Mesothelial cell of epicardium (in vitro differentiated cells): Measurements from ENCODE around the gene SLC35B2. TPM values are rescaled to one million over a fixed set of nuclear protein-coding genes. Genes with fewer than 3 reads are reported as not detected.

Experiments used
- DNase-seq, 2 experiments: peaks; one replicate each; pipeline ENCODE4 v3.0.0; 2021; ENCODE audit warnings: low spot score in 2 of 2; ENCODE audit not compliant: unreplicated experiment in 2 of 2
- H3K27ac Mint-ChIP-seq: 2 replicates; pipeline ENCODE4 v1.8.0; 2021; ENCODE audit warnings: mixed read lengths
- H3K27me3 Mint-ChIP-seq: 2 replicates; pipeline ENCODE4 v1.8.0; 2021; ENCODE audit warnings: low read depth, mixed read lengths
- H3K36me3 Mint-ChIP-seq: 2 replicates; pipeline ENCODE4 v1.8.0; 2021; ENCODE audit warnings: mixed read lengths
- H3K4me1 Mint-ChIP-seq: 2 replicates; pipeline ENCODE4 v1.8.0; 2021; ENCODE audit warnings: mixed read lengths
- H3K4me3 Mint-ChIP-seq: 2 replicates; pipeline ENCODE4 v1.8.0; 2021; ENCODE audit warnings: mild to moderate bottlenecking, moderate library complexity, mixed read lengths
- H3K9me3 Mint-ChIP-seq: 2 replicates; pipeline ENCODE4 v1.8.0; 2021; ENCODE audit warnings: mixed read lengths
- total RNA-seq: library from RNA; stranded (reverse); gene quantifications from 3 replicates; pipeline ENCODE4 v1.2.1, GENCODE V29; 2021
- TF ChIP-seq, protein P1 (sequence below): fragments of 200-600 bp; sonication (generic); IDR thresholded peaks from one replicate; pipeline ENCODE4 v1.5.0; 2021; ENCODE audit warnings: antibody characterized with exemption; ENCODE audit not compliant: unreplicated experiment

SLC35B2 gene
- total RNA-seq, 1 donor from 2014 or later = 38.2 TPM

DNA sequence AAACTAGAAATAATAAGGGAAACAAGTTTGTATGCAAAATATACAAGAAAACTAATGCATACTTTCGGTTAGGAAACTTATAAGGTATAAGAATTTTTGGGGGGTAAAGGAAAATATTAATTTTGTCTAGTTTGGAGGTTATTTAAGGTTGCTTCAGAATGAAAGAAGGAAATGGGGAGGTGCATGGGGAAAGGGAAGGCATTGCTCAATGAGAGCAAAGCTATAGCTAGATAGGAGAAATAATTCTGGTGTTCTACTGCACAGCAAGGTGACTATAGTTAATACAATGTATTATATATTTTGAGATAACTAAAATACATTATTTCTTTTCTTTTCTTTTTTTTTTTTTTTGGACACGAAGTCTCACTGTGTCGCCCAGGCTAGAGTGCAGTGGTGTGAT lies 46.0 kb downstream of the SLC35B2 start:
- Mint-ChIP-seq H3K36me3 (no peaks in the 10 kb centered on the region), H3K4me1 (peaks cover 7% of the 10 kb centered on the region), H3K27me3 (peaks cover 4% of the 10 kb centered on the region), H3K4me3 (no peak overlapping the region), H3K27ac (no peak overlapping the region), H3K9me3 (no peaks in the 10 kb centered on the region)
- DNase-seq = no peak
- TF ChIP-seq, protein P1, sequence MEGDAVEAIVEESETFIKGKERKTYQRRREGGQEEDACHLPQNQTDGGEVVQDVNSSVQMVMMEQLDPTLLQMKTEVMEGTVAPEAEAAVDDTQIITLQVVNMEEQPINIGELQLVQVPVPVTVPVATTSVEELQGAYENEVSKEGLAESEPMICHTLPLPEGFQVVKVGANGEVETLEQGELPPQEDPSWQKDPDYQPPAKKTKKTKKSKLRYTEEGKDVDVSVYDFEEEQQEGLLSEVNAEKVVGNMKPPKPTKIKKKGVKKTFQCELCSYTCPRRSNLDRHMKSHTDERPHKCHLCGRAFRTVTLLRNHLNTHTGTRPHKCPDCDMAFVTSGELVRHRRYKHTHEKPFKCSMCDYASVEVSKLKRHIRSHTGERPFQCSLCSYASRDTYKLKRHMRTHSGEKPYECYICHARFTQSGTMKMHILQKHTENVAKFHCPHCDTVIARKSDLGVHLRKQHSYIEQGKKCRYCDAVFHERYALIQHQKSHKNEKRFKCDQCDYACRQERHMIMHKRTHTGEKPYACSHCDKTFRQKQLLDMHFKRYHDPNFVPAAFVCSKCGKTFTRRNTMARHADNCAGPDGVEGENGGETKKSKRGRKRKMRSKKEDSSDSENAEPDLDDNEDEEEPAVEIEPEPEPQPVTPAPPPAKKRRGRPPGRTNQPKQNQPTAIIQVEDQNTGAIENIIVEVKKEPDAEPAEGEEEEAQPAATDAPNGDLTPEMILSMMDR = no peak

DNA sequence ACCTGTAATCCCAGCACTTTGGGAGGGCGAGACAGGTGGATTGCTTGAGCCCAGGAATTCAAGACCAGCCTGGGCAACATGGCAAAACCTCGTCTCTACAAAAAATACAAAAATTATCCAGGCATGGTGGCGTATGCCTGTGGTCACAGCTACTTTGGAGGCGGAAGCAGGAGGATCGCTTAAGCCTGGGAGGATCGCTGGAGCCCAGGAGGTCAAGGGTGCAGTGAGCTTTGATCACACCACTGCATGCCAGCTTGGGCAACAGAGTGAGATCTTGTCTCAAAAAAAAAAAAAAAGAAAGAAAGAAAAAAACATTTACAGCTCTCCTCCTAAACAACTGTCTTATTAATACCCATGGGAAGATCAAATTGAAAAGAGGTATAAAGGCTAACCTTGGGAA lies 49.4 kb downstream of the SLC35B2 start:
- H3K27me3 Mint-ChIP-seq = no peaks in the 10 kb centered on the region
- TF ChIP-seq, protein P1 = no peak
- H3K4me3 Mint-ChIP-seq = no peak overlapping the region
- H3K27ac Mint-ChIP-seq = peak overlapping the region; percentile 5
- H3K36me3 Mint-ChIP-seq = no peaks in the 10 kb centered on the region
- no peaks in the 10 kb centered on the region for H3K9me3 Mint-ChIP-seq
- H3K4me1 Mint-ChIP-seq = peaks cover 18% of the 10 kb centered on the region
- no peak for DNase-seq

Other genes starting within 250 kb of the SLC35B2 start
- 46.9 to 50.9 TPM (median 49.5 TPM) in 3 replicates for gene MRPL14, start 130.1 kb downstream of the SLC35B2 start, total RNA-seq
- 44.7 to 54.9 TPM (median 49.3 TPM) in 3 replicates for gene TMEM63B, start 130.0 kb downstream of the SLC35B2 start, total RNA-seq
- gene CAPN11, start 98.7 kb downstream of the SLC35B2 start, total RNA-seq = not detected in 3 replicates
- not detected in 3 replicates for gene MYMX, start 40.6 kb downstream of the SLC35B2 start, total RNA-seq
- 13.2 to 13.9 TPM (median 13.9 TPM) in 3 replicates for gene SLC29A1, start 33.9 kb downstream of the SLC35B2 start, total RNA-seq
- 992 to 1,038 TPM (median 1,015 TPM) in 3 replicates for gene HSP90AB1, start 10.4 kb downstream of the SLC35B2 start, total RNA-seq
- gene NFKBIE, start 8.0 kb upstream of the SLC35B2 start, total RNA-seq = 8.9 to 9.7 TPM (median 9.2 TPM) in 3 replicates
- 0.45 to 0.80 TPM (median 0.56 TPM) in 3 replicates for gene TMEM151B, start 12.9 kb upstream of the SLC35B2 start, total RNA-seq
- 31.6 to 33.5 TPM (median 33.4 TPM) in 3 replicates for gene AARS2, start 55.8 kb upstream of the SLC35B2 start, total RNA-seq
- not detected in 3 replicates for gene SPATS1, start 85.1 kb upstream of the SLC35B2 start, total RNA-seq
- gene CDC5L, start 130.2 kb upstream of the SLC35B2 start, total RNA-seq = 25.6 to 26.0 TPM (median 25.7 TPM) in 3 replicates